Thyroid gland (tissue), 4 donors: Measurements from ENCODE around the gene PCBD1.

Experiments
- CTCF ChIP-seq, 6 experiments: fragments of 200-600 bp in 3 of 6; fragments of 450-650 bp in 3 of 6; sonication (generic) in 3 of 6; IDR thresholded peaks; one replicate each; pipeline ENCODE4 v1.5.1; 2016 to 2019; ENCODE audit warnings: antibody characterized with exemption in 6 of 6, mild to moderate bottlenecking in 2 of 6, inconsistent platforms in 1 of 6, moderate library complexity in 1 of 6
- POLR2A ChIP-seq, 2 donors: fragments of 450-650 bp; IDR thresholded peaks; one replicate each; pipeline ENCODE4 v1.6.1; 2017; ENCODE audit warnings: antibody characterized with exemption in 2 of 2, mild to moderate bottlenecking in 2 of 2, moderate library complexity in 1 of 2

- TF ChIP-seq CTCF (IDR thresholded peaks at IDR 0.05) (no peak), POLR2A (IDR thresholded peaks at IDR 0.05) (no peak)
These were observed 22.3 kb upstream of the PCBD1 start for GRCh38 chr10:70910486-70911341.
